SK-N-MC (cell line): Measurements from ENCODE around the gene RALGAPA2.

Source experiments
- EZH2 ChIP-seq: fragments of 200-600 bp; sonication (generic); IDR thresholded peaks from one replicate; pipeline ENCODE4 v1.6.1; 2017; ENCODE audit warnings: antibody characterized with exemption
- POLR2AphosphoS5 ChIP-seq: IDR thresholded peaks from 2 replicates; pipeline ENCODE4 v1.6.1; 2012; ENCODE audit warnings: mild to moderate bottlenecking, low read depth, low read length, borderline replicate concordance

DNA sequence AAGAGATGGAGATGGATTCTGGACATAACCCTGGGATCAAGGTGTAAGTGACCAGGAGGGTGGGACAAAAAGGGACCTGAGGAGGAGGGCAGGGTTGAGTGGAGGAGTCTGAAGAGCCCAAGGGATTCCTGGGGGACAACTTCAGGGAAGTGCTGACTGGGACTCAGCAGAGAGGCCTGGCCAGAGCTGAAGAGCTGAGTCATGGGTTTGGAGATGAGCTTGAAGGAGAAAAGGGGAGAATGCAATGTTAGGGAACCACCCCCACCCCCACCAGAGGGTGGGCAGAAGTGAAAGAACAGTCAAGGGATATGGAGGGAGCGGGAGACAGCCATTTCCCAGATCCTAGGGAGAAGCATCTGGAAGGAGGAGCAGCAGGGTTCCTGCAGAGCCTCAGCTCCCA lies 289.3 kb downstream of the RALGAPA2 start:
- TF ChIP-seq POLR2AphosphoS5 (no peak), EZH2 (no peak)
